Measurements from ENCODE around the gene NAA38.

DNA sequence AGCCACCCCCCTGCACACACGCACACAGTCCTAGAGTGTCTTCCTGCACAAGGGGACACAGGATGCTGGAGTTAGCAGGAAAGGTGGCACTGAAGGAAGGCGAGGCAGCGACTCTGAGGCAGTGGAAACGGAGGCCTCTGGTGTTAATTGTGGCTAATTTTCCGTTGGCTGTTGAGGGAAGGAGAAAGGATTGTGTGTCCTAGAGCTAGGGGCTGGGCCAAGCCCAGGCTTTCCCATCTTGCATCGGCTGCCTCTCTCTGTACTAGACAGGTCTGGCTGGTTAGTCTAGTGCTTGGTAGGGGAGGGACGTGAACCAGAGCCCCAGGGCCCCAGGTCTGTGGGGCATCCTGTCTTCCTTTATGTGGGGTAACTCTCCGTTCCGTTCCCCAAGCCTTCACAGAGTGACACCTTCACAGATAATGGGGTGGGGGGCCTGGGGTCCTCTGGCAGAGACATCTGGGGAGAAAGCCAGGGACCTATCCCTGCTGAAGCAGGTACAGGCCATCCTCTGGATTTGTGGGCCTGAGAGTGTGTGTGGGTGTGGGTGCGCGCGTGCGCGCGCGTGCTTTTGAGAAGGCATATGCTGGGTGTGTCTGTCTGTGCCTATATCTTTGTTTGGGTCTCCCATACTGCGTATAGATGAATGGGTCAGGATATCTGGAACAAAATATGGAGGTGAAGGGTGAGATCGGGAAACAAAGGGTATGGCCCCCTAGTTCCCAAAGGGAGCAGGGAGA is 31.0 kb upstream of the NAA38 start, which contains the start of gene CHD3:
- TF ChIP-seq, protein P1, sequence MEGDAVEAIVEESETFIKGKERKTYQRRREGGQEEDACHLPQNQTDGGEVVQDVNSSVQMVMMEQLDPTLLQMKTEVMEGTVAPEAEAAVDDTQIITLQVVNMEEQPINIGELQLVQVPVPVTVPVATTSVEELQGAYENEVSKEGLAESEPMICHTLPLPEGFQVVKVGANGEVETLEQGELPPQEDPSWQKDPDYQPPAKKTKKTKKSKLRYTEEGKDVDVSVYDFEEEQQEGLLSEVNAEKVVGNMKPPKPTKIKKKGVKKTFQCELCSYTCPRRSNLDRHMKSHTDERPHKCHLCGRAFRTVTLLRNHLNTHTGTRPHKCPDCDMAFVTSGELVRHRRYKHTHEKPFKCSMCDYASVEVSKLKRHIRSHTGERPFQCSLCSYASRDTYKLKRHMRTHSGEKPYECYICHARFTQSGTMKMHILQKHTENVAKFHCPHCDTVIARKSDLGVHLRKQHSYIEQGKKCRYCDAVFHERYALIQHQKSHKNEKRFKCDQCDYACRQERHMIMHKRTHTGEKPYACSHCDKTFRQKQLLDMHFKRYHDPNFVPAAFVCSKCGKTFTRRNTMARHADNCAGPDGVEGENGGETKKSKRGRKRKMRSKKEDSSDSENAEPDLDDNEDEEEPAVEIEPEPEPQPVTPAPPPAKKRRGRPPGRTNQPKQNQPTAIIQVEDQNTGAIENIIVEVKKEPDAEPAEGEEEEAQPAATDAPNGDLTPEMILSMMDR (IDR thresholded peaks at IDR 0.05), result no peak
- TF ChIP-seq POLR2AphosphoS5 (IDR thresholded peaks at IDR 0.05), result peak; percentile 13 to 64

All from upper lobe of left lung (tissue), 4 donors.